HG02798 (cell line): ENCODE measurements around the gene COX19.
A peak's percentile ranks its signal among the peaks of the same experiment; 100 is the strongest.
"Not testable (repeated sequence)": the region's sequence is repeated elsewhere in the genome, so short reads cannot be mapped to it uniquely, and the experiment has no call there.

ENCODE experiments used
- ATAC-seq: cut with Tn5 transposase; IDR thresholded peaks from one replicate; pipeline ENCODE4 v1.9.1; 2021; ENCODE audit warnings: mild to moderate bottlenecking; ENCODE audit not compliant: unreplicated experiment, poor library complexity

The COX19 gene

DNA sequence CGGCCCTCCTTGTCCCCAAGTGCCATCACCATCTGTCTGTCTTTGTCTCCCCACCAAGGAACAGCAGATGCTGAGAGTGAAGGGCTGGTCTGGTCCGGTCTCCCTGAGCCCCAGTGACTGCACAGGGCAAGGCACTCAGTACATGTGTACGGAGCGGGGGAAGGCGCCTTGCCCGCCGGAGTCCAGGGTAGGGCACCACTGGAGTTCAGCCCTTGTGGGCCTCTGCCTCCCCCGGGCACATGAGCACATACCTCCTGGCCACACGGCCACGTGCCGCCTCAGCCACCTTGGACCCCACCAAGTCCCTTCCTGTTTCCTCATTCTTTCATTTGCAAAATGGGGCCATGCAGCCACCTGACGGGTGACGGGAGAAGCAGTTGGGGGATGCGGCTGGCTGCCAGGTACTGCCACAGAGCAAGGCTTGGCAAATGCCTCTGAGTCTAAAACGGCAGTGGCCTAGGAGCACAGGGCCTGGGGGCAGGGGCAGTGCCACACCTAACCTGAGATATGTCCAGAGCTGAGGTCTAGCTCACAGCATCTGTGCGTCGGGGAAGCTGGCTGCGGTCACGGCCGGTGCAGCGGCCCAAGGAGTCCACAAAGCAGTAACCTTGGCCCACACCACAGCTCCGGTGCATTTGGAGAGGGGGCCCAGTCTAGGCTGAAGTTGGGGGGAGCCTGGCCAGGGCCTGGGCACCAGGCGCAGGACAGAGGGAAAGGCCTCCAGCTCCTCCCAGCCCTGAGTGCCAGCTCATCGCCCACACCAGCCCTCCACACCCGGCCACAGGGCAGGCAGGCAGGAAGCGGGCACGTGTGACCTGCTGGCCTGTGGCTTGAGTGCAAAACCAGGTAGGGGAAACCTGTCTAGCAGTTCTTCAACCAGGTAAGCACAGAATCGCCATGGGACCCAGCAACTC lies 26.1 kb downstream of the COX19 start:
- ATAC-seq = peak; percentile 10

DNA sequence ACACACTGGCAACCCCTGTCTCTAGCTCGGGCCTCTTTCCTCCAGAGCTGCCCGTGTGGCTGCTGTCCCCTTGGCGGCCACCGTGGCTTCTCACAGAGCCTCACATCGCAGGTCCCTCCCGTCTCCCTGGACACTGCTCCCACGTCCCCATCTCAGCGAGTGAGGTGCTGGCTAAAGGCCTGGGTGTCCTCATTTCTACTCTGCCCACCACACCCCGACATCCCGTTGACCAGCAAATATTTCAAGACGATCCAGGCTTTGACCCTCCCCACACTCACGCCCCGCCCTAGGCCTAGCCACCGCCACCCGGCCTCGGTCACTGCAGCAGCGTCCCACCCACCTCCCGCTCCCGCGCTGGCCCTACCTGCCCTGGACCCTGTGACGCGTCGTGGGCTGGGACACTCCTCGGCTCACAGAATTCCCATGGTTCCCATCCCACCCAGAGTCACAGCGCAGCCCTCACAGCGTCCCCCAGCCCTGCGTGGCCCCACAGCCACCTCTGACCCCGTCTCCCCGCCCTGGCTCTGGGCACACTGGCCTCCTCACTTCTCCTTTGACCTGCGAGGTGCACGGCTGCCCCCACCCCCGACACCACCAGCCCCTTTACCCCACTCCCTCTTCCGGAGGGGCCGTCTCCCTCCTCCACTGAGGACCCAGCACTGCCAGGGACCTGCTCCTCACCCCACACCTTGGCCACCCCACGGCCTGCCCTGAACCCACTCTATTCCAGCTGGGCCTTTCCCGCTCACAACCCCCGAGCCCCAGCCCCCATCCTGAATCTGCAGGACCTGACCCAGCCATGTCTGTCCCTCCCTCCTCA lies 27.7 kb downstream of the COX19 start:
- no peak for ATAC-seq

DNA sequence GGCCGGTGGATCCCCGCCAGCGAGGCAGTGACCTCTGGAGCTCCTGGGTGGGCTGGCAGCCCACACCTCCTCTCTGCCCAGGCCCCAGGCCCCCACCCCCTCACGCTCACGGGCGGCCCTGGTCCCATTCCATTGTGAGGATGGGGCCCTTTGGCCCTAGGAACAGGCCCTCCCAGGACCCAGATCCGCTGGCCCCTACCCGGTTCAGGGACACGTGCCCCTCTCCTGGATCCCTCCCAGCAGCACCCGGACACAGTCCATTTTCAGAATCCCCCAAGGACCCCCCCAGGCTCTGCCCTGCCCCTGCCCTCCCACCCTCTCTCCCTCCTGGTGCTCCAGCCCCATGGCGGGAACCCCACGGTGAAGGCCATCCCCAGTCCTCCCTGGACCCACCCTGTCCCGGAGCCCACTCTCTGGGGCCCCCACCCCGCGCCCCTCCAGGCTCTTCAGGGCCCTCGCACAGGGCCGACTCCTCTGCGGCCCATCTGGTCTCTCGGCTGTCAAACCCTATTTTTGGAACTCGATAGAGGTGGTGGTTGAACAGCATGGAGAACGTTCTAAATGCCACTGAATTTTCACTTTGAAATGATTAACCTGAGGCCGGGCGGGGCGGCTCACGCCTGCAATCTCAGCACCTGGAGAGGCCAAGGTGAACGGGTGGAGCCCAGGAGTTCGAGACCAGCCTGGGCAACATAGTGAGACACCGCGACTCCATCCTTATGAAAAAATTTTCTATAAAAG lies 28.9 kb downstream of the COX19 start:
- ATAC-seq = no peak

DNA sequence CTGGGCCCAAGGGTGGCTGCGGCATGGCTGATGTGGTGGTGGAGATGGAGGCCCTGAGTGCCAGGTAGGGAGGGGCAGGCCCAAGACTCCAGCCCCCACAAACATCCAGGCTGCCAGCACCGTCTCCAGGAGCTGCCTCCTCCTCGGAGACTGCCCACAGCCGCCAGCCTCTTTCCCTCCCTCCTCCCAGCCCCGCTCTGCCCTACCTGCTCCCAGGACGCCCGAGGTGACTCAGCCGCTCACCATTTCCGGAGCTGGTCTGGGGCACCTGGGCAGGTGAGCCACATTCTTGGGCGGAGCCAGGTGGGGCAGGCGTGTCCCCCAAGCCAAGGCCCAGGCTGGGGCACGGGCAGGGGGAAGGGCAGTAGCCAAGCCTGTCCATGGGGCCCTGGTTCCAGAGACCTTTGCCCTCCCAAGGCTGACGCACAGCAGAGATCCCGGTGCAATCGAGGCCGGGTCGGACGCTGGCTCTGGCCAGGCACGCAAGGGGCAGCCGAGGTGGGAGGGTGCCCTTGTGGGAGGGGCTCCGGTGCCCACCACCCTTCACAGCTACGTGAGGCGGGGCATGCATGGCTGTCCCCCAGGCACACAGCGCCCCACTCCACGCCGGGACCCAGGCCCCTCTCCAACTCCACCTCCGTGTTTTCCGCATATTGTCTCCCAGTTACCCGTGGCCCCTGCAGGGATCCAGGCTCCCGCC lies 29.6 kb downstream of the COX19 start:
- ATAC-seq = no peak

DNA sequence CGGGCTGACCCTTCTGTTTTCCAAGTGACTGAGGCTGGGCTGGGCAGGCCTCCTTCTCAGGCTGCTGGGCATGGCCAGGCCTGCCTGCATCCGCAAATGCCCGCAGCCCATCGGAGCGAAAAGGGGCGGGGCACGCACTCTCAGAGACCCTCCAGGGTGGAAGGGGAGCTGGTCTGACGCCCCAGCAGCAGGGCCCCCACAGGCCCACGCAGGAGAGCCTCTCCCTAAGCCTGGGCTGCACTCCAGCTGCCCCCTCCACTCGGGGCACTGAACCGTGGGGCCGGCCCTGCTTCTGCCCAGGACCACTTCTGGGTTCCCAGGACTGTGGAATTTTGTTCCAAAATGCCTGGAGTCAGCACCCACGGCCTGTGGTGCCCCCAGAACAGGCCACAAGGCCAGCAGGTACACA lies 30.2 kb downstream of the COX19 start:
- ATAC-seq = no peak

DNA sequence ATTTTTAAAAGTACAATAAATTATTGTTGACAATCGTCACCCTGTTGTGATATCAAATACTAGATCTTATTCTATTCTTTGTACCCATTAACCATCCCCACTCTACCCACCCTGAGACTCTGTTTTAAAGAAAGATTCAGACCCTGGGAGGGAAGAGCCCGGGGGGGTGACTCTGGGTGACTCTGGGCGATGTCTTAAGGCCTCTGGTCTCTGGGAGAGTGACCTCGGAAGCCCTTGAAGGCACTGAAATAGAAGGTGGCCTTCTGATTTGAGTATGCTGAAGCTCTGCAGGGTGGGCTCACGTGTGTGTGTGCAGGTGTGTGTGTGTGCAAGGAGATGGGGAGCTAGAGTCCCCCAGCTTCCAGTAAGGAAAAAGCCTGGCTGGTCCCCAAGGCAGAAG lies 30.6 kb downstream of the COX19 start:
- ATAC-seq = no peak

DNA sequence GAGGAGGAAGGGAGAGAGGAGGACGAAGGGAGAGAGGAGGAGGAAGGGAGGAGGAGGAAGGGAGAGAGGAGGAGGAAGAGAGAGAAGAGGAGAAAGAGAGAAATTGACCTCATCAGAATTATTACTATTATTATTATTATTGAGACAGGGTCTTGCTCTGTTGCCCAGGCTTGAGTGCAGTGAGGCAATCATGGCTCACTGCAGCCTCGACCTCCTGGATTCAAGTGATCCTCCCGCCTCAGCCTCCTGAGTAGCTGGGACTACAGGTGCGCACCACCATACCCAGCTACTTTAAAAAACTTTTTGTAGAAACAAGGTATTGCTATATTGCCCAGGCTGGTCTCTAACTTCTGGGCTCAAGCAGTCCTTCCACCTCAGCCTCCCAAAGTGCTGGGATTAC lies 31.6 kb downstream of the COX19 start:
- ATAC-seq = not testable (repeated sequence)

DNA sequence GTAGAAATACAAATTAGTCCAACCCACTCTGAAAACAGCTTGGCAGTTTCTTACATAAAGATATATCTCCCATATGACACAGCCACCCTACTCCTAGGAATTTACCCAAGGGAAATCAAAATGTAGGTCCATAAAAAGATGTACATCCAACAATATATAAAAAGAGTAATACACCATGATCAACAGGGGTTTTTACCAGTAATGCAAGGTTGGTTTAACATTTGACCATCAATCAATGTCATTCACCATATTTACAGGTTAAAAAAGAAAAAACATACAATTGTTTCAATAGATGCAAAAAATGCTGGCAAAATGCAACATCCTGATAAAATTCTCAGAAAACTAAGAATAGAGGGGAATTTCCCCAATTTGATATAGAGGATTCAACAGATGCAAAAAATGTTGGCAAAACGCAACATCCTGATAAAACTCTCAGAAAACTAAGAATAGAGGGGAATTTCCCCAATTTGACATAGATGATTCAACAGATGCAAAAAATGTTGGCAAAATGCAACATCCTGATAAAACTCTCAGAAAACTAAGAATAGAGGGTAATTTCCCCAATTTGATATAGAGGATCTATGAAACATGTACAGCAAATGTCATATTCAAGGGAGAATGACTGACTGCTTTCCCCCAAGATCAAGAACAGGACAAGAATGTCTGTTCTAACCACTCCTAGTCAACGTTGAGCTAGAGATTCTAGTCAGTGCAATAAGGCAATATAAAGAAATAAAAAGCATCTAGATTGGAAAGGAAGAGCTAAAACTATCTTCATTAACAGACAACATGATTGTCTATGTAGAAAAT lies 34.5 kb downstream of the COX19 start:
- ATAC-seq = no peak

DNA sequence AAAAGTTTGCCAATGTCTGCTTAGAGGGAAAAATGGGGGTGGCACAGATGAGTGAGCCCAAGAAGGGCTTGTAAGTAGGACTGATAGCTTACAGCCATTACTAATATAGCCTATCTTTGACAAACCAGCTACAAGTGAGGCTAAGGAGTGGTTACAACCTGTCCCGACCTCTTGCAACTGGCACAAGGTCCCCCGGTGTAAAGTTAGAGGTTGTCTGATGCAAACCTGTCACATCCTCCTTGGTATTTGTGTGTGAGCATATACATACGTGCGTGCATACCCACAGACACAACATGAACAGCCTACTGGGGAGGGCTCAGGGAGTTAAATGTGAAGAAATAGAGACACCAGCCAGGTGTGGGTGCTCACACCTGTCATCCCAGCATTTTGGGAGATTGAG lies 35.5 kb downstream of the COX19 start:
- ATAC-seq = no peak

DNA sequence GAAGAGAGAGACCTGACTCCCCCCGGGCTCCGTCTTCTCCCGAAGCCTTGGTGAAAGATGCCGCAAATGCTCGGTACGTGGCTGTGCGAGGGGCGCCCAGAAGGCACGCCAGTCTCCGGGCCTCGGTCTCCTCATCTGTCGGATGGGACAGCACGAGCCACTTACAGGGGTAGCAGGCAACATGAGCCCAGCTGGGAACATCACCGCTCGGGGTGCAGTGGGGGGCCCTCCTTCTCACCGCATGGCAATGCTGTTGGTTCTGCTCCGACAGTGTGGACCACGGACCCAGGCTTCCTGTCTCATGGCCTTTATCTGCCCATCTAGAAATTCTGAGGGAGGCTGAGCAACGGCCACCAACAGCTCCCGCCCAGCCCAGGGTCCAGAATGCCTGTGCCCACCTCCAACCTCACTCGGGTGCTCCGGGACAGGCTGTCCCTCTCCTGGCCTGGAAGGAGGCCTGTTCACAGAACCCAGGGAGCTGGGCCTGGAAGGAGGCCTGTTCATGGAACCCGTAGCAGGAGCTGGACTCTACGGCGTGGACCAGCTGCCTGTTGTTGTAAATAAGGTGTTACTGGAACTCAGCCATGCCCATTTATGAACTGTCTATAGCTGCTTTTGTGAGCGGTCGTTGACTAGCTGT lies 36.7 kb downstream of the COX19 start:
- no peak for ATAC-seq

DNA sequence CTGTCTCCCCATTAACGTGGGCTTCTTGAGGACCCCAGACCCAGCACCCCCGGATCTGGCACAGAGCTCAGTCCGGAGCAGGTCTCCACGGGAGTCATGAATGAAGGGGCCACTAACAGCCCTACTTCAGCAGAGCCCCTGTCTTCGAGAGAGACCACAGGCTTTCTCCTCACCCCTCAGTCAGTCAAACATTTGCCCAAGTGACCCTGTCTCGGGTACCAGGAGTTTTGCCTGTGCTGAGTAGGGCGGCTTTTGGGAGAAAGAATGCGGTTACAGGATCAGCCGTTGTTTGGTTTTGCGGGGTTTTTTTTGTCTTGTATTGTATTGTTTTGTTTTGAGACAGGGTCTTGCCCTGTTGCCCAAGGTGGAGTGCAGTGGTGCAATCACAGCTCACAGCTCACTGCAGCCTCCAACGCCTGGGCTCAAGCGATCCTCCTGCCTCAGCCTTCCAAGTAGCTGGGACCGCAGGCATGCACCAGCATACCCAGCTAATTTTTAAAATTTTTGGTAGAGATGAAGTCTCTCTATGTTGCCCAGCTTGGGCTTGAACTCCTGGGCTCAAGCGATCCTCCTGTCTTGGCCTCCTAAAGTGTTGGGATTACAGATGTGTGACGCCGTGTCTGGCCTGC lies 37.4 kb downstream of the COX19 start:
- ATAC-seq = no peak

DNA sequence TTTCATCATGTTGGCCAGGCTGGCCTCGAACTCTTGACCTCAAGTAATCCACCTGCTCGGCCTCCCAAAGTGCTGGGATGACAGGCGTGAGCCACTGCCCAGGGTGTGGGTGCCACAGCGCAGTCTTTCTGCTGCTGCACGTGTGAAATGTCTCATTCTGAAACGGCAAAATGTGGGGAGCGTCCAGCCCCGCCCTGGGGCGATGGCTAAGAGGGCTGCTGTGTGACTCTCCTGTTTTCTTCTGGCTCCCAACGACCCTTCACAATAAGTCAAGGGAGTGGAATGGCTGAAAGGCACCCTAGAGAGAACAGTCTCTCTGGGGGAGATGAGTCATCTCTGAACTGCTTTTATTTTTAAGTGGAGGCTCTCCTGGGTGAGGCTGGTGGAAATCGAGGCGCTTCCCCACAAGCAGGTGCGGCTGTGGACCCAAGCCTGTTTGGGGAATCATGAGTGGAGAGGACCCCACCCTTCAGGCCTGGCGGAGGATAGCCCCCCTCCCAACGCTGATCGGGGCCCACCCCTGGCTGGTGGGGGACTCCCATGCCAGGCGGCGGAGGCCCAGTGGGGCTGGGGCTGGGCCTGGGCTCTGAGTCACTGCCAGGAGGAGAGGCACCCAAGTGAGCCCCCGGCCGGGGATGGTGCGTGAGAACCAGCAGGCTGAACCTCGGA lies 38.8 kb downstream of the COX19 start:
- peak; percentile 85 for ATAC-seq

DNA sequence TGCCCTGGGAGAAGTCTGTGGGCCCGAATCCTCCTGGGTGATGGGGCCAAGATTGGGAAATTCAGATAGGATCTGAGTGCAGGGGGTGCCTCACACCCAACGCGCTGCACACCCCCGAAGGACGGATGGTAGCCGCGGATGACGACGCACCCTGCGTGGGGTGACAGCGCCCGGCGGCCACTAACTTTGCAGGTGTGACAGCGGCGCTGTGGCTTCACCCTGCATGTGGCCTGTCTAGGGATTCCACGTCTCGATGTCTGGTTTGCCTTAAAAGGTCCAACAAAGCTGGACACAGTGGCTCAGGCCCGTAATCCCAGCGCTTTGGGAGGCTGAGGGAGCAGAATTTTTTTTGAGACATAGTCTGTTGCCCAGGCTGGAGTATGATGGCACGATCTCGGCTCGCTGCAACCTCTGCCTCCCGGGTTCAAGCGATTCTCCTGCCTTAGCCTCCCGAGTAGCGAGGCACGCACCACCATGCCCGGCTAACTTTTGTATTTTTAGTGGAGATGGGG lies 39.4 kb downstream of the COX19 start:
- no peak for ATAC-seq

DNA sequence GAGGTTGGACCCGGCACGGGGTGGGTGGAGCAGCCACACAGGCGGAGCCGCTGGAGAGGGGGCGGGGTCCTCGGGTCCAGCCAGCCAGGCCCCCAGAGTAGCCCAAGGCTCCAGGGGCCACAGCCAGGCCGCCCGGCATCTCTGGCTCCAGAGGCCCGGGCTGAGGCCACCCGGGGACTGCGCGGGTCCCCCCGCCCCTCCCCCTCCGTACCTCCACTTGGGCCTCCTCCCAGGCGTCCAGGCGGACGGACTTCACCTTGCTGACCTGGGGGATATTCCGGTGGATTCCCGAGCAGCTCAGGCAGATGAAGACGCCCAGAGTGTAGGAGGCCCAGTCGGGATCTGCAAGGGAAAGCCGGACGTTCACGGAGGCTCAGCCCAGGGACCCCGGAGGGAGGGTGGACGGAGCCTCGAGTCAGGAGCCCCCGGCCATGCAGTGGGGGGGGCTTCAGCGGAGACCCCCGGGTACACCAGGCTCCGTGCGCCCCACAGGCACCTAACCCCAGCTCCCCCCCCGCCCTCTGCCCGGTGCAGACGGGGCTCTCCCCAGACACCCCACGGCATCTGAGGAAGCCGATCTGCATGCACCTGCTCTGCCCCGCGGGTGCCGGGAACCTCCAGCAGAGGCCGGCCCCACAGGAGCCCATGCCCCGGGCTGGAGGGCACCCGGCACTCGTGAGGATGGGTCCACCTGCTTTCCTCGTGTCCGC lies 40.0 kb downstream of the COX19 start:
- ATAC-seq = no peak

DNA sequence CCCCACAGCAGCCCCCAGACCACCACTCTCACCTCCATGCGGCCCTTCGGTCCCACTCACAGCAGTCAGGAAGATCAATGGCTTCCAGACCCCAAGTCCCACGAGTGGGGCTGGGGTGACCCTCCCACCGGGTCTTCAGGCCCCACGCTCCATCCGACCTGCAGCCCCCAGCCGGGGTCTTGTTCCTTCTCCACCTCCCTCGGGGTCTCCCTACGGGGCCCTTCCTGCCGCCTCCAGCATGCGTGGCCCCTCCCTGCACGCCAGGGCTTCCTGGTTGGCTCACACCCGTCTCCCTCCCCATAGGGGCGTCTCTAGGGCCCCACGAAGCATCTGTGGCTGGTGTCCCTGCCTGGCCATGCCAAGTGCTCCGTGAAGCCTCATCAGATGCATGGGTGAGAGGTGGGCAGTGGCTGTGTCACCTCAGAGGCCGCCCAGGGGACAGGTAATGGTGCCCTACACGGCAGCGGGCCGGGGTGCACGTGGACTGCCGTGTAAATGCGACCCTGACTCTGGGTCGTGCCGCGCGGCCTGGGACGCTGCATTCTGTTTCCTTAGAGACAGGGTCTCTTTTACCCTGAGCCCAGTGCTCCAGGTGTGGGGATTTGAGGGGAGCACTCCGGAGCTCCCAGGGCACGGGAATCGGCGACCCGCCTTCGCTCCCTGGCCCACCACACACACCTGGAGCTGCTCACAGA lies 40.7 kb downstream of the COX19 start:
- no peak for ATAC-seq

DNA sequence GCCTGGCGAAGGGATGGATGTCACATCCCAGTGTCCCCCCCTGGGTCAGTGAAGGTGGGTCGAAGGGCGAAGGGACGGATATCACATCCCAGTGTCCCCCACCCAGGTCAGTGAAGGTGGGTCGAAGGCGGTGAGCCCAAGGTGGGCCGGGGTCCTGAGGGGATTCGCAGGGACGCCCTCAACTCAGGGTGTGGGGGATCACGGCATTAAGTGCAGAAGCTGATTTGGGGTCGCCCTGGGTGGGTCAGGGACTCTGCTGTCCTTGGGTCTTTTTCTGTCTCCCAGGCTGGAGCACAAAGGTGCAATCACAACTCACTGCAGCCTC lies 42.7 kb downstream of the COX19 start:
- no peak for ATAC-seq
